RWPE2 (cell line): ENCODE data around the gene NIN.

ENCODE experiments used
- ATAC-seq: fragments of 200-7000 bp; cut with Tn5 transposase; 3 replicates; pipeline ENCODE4 v1.9.1; 2021; ENCODE audit warnings: low read depth
- DNase-seq: peaks from one replicate; pipeline ENCODE4 v3.0.0-alpha.2; 2020; ENCODE audit warnings: low spot score
- H3K27ac ChIP-seq: fragments of 450-650 bp; 2 replicates; pipeline ENCODE4 v1.5.1; 2017; ENCODE audit warnings: mild to moderate bottlenecking; ENCODE audit not compliant: poor library complexity, severe bottlenecking
- H3K27me3 ChIP-seq: fragments of 250-450 bp; sonication (Bioruptor Pico); 2 replicates; pipeline ENCODE4 v1.5.1; 2021; ENCODE audit warnings: mild to moderate bottlenecking, moderate library complexity; ENCODE audit not compliant: insufficient read depth, poor library complexity, severe bottlenecking
- H3K36me3 ChIP-seq: fragments of 250-450 bp; sonication (Bioruptor Pico); 2 replicates; pipeline ENCODE4 v1.5.1; 2020; ENCODE audit warnings: low read depth, mild to moderate bottlenecking, moderate library complexity
- H3K4me1 ChIP-seq: fragments of 250-450 bp; sonication (Bioruptor Pico); 2 replicates; pipeline ENCODE4 v1.5.1; 2021; ENCODE audit warnings: mild to moderate bottlenecking, moderate library complexity; ENCODE audit not compliant: insufficient read depth, poor library complexity, severe bottlenecking
- H3K4me3 ChIP-seq: fragments of 250-450 bp; sonication (Bioruptor Pico); 2 replicates; pipeline ENCODE4 v1.5.1; 2021; ENCODE audit warnings: mild to moderate bottlenecking, moderate library complexity; ENCODE audit not compliant: severe bottlenecking
- H3K9me3 ChIP-seq: fragments of 250-450 bp; sonication (Bioruptor Pico); 2 replicates; pipeline ENCODE4 v1.5.1; 2021; ENCODE audit warnings: mild to moderate bottlenecking, moderate library complexity; ENCODE audit not compliant: severe bottlenecking
- CTCF ChIP-seq: fragments of 450-650 bp; IDR thresholded peaks from one replicate; pipeline ENCODE4 v1.5.1; 2017; ENCODE audit warnings: mild to moderate bottlenecking, moderate library complexity; ENCODE audit not compliant: poor library complexity, severe bottlenecking

NIN gene

GRCh38 chr14:50871228-50871627 lies 40.3 kb upstream of the NIN start:
- ATAC-seq, result no peak
- no peaks in the 10 kb centered on the region for H3K4me1 ChIP-seq
- TF ChIP-seq CTCF, result no peak
- no peak for DNase-seq
- H3K27ac ChIP-seq, result no peak overlapping the region
- H3K9me3 ChIP-seq, result no peaks in the 10 kb centered on the region
- H3K4me3 ChIP-seq, result no peak overlapping the region
- H3K27me3 ChIP-seq, result peaks cover 32% of the 10 kb centered on the region
- no peaks in the 10 kb centered on the region for H3K36me3 ChIP-seq

GRCh38 chr14:50865391-50866076 lies 34.6 kb upstream of the NIN start:
- ATAC-seq (no peak), DNase-seq (no peak)
- H3K27me3 ChIP-seq, result peaks cover 4% of the 10 kb centered on the region
- TF ChIP-seq CTCF, result no peak
- no peak overlapping the region for H3K4me3 ChIP-seq
- H3K9me3 ChIP-seq, result no peaks in the 10 kb centered on the region
- no peaks in the 10 kb centered on the region for H3K4me1 ChIP-seq
- H3K36me3 ChIP-seq, result no peaks in the 10 kb centered on the region
- no peak overlapping the region for H3K27ac ChIP-seq

GRCh38 chr14:50864946-50865345 lies 34.0 kb upstream of the NIN start:
- Histone ChIP-seq H3K27me3 (peaks cover 4% of the 10 kb centered on the region), H3K4me3 (no peak overlapping the region), H3K4me1 (no peaks in the 10 kb centered on the region), H3K36me3 (no peaks in the 10 kb centered on the region), H3K27ac (no peak overlapping the region), H3K9me3 (no peaks in the 10 kb centered on the region)
- ATAC-seq (no peak), DNase-seq (no peak)
- no peak for TF ChIP-seq CTCF

GRCh38 chr14:50864237-50864636 lies 33.3 kb upstream of the NIN start:
- no peak for TF ChIP-seq CTCF
- no peaks in the 10 kb centered on the region for H3K9me3 ChIP-seq
- no peak for ATAC-seq

GRCh38 chr14:50862036-50862570 lies 31.1 kb upstream of the NIN start:
- Histone ChIP-seq H3K4me1 (peaks cover 4% of the 10 kb centered on the region), H3K27ac (no peak overlapping the region)
- ATAC-seq, result no peak

More at GRCh38 chr14:50864237-50864636, 33.3 kb upstream of the NIN start:
- H3K4me1 ChIP-seq, result peaks cover 3% of the 10 kb centered on the region
- H3K4me3 ChIP-seq, result no peak overlapping the region
- no peak overlapping the region for H3K27ac ChIP-seq
- no peaks in the 10 kb centered on the region for H3K36me3 ChIP-seq
- DNase-seq, result no peak
- peaks cover 4% of the 10 kb centered on the region for H3K27me3 ChIP-seq

More at GRCh38 chr14:50862036-50862570, 31.1 kb upstream of the NIN start:
- Histone ChIP-seq H3K9me3 (no peaks in the 10 kb centered on the region), H3K36me3 (no peaks in the 10 kb centered on the region), H3K27me3 (no peaks in the 10 kb centered on the region), H3K4me3 (no peak overlapping the region)
- no peak for DNase-seq
- no peak for TF ChIP-seq CTCF
